HG03135 (cell line): ENCODE data around the gene DMGDH.
A peak's percentile ranks its signal among the peaks of the same experiment; 100 is the strongest.

Experiments
- ATAC-seq: cut with Tn5 transposase; IDR thresholded peaks from one replicate; pipeline ENCODE4 v1.9.1; 2021; ENCODE audit warnings: mild to moderate bottlenecking, moderate library complexity; ENCODE audit not compliant: unreplicated experiment

DMGDH gene

GRCh38 chr5:78979909-78980308 lies 89.6 kb downstream of the DMGDH start:
- no peak for ATAC-seq

DNA sequence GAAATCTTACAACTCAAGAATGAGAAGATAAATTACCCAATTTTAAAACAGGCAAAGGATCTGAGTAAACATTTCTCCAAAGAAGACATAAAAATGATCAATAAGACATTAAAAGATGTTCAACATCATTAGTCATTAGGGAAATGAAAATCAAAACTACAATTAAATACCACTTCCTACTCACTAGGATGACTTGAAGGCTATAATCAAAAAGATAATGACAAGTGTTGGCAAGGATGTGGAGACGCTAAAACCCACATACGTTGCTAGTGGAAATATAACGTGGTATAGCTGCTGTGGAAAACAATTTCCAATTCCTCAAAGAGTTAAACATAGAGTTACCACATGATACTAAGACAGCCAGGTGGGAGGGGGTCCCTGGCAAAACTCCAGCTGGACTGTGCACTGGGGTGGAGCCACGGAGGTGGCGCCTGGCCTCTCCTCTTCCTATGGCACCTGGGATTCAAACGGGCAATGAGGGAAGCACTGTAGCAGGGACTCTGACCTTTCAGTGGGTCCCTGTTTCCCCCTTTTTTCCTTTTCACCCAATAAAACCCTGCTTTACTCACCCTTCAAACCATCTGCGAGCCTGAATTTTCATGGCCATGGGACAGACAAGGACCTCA lies 90.2 kb downstream of the DMGDH start:
- ATAC-seq: no peak

GRCh38 chr5:78975035-78975434 lies 94.4 kb downstream of the DMGDH start:
- no peak for ATAC-seq

- ATAC-seq: no peak
These were observed 94.9 kb downstream of the DMGDH start for GRCh38 chr5:78974601-78975000.

DNA sequence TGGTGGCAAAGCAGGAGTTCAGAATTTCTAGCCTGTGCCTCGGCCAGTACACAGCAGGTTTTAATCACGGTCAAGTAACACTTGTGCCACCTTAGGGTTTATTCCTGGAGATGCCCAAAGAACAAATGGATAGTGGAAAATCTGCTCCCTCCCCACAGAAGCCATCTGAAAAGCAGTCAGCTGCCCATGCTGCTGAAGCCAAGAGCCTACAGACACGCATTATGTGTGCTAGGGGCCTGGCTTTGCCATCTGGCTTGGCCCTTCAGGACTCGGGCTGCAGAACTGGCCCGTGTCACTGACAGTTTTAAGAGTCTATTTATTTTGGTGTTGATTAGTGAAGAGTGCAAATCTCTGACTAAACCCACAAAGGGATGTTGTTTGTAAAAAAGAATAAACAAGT lies 95.5 kb downstream of the DMGDH start:
- ATAC-seq: no peak

DNA sequence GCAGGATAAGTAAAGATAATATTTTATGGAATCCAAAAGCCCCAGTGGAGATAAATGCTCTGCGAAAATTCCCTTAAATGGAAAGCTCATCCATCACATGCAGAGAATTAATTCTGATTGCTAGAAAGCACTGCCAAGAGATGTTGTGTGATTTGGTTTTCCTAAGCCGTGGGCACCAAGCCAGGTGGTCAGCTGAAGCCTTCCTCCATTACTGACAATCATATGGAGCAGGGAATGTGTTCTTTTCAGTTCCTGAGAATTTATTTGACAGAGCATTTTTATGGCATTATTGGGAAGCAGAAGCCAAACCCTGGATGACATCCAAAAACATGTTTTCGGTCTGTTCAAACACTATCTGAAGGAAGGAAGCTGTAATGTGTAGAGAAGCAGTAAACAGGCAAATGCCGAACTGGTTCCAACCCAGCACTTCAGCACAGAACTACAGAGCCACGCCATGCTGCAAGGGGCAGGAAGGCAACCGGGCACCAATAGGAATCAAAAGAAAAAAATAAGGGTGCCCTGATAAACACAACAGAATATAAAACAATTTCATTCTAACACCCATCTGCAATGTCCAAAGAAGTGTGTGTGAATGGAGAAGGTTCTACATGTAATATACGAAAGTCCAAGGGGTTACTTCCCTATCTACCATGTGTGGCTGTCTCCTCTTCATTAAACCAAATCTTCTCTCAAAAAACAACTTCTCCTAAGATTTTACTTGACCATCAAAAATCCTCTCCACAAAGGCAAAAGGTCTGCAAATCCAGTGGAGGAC lies 96.6 kb downstream of the DMGDH start:
- no peak for ATAC-seq

DNA sequence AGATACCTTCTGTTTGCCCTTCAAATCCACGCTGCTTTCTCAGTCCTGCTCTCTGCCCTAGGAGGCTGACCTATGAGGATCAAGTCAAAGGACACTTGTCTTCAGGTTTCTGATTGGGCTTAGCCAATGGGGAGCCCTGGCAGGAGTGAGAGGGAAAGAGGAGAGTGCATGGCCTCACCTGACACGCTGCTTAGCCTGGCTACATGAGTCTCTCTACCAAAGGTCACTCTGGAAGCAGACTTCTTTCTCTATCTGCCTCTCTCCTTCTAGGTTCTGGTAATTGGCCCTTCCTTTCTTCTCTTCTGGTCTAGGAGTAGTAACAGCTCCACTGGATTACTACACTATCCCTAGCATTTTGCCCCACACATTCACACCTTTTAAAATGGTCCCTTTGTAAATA lies 97.5 kb downstream of the DMGDH start:
- no peak for ATAC-seq

DNA sequence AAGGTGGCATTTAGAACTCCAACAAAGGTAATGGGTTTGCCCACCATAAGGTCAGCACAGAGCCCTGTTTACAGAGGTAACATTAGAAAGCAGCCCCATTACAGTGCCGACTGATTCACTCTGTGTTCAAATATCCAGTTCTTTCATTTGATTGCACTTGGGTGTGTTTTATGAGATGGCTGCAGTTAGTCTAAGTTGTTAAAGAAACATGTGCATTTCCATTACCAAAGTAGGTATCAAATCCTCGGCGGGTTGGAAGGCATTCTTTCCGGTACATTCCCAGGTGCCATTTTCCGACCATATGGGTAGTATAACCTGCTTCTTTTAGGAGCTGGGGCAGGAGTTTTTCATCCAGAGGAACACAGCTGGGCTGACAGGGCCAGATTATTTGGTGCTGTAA lies 100.7 kb downstream of the DMGDH start:
- no peak for ATAC-seq

- no peak for ATAC-seq
These were observed 104.6 kb downstream of the DMGDH start for GRCh38 chr5:78964889-78965288.

- no peak for ATAC-seq
These were observed 107.7 kb downstream of the DMGDH start for GRCh38 chr5:78961743-78962142.

- ATAC-seq: no peak
These were observed 109.7 kb downstream of the DMGDH start for GRCh38 chr5:78959767-78960166.

- ATAC-seq: no peak
These were observed 110.6 kb downstream of the DMGDH start for GRCh38 chr5:78958672-78959445.

DNA sequence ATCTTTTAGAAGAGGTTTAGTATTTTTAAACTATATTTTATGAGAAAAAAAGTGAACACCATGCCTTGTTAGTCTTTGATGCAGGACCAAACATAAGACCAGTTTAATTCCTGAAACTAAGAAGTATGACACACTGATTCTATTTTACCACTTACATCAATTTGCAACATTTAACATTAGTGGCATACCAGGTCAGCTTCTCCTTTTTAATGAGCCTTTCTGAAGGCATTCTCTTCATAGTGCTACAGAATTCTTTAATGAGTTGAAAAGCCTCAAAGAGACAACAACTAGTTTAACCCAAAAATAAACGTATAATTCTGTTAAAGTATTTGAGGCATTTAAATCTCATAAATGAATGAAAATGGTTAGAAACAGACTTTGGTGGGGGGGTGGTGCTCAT lies 112.6 kb downstream of the DMGDH start:
- ATAC-seq: no peak

GRCh38 chr5:78953092-78953800 lies 116.2 kb downstream of the DMGDH start:
- peak; percentile 52 for ATAC-seq
